Activated CD8-positive, alpha-beta memory T cell treated with anti-CD3 and anti-CD28 coated beads, Interleukin-2, amount 50 U/mL, for 24 hours (primary cell): ENCODE measurements around the gene KIF4B.
"Not testable (repeated sequence)": the region's sequence is repeated elsewhere in the genome, so short reads cannot be mapped to it uniquely, and the experiment has no call there.

ENCODE experiments used
- DNase-seq: peaks from one replicate; pipeline ENCODE4 v3.0.0-alpha.2; 2020; ENCODE audit errors: extremely low read depth

KIF4B gene

DNA sequence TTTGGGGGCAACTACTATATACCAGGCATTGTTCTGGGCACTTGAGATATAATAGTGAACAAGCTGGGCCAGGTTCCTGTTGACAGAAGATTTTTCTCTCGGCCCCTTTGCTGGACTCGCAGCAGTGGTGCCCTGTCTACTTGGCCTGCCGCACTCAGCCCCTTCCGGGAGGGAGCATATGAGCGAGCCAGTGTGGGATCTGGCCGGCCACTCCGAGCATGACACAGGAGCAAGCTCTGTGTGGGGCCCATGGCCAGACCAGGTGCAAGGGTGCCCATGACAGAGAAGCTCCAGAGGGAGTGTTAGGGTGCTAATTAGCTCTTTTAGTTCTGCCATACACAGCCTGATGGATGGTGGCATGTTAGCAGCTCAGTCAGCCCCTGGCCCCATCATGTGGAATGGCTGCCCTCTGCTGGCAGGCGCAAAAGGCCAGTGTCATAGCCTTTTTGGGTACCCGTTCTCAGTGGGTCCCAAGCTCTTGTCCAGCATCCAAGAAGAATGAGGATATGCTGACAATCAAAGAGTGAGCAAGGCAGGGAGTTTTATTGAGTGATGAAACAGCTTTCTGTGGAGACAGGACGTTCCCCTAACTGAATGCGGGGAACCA, 9.3 kb upstream of the KIF4B start:
- no peak for DNase-seq

DNA sequence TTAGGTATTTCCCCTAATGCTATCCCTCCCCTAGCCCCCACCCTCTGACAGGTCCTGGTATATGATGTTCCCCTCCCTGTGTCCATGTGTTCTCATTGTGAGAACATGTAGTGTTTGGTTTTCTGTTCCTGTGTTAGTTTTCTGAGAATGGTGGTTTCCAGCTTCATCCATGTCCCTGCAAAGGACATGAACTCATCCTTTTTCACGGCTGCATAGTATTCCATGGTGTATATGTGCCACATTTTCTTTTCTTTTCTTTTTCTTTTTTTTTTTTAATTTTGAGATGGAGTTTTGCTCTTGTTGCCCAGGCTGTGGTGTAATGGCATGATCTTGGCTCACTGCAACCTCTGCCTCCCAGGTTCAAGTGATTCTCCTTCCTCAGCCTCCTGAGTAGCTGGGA, 7.3 kb upstream of the KIF4B start:
- DNase-seq = not testable (repeated sequence)

DNA sequence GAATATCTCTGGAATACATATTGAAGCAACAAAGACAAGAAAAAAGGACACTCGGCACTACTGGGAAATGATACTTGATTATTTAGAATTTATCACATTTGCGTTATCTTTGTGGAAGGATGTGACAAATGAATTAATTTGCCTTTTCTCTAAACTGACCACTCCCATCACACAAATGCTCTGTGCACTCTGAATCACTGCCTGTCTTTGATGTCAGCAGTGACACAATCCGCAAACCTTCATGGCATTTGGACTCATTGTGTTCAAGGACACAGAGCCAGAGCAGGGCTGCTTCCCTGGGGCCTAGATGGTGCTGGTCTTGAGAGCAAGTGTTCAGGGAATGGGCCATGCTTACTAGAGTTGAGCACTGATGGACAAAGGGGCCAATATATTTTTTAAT, 4.9 kb upstream of the KIF4B start:
- DNase-seq = no peak

GRCh38 chr5:155010881-155011280, 2.7 kb upstream of the KIF4B start:
- no peak for DNase-seq

DNA sequence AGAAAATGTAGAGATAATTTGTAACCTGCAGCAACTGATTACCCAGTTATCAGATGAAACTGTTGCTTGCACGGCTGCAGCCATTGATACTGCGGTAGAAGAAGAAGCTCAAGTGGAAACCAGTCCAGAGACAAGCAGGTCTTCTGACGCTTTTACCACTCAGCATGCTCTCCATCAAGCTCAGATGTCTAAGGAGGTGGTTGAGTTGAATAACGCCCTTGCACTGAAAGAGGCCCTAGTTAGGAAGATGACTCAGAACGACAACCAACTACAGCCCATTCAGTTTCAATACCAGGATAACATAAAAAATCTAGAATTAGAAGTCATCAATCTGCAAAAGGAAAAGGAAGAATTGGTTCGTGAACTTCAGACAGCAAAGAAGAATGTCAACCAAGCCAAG, 1.7 kb downstream of the KIF4B start:
- DNase-seq = no peak

- DNase-seq = no peak
Measured at GRCh38 chr5:155017610-155018009, 4.1 kb downstream of the KIF4B start.

DNA sequence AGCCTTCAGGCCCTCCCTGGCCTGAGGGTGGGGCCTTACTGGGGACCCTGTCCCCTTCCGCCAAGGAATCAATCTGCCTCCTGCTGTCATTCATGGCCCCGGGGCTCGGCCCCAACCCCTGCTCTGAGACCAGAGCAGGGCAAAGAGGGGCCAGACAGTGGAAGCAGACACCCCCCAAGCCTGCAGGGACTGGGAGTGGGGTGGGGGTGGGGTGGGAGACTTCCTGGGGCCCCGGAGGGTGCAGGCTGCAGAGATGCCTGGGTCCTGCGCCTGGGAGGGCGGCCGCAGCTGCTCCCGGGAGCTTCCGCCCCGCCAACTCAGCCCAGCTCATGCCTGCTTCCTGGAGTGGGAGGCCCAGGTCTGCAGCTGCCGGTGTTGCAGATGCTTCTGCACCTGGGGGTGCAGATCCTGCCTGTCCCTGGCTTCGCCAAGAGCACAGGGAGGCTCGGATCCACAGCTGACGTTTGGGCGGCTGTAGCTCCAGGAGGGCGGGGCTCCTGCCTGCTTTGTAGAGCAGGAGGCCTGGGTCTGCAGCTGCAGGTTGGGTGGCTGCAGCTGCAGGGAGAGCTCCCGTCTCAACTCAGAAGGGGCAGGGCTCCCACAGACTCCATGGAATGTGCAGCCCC, 6.2 kb downstream of the KIF4B start:
- DNase-seq = no peak

DNA sequence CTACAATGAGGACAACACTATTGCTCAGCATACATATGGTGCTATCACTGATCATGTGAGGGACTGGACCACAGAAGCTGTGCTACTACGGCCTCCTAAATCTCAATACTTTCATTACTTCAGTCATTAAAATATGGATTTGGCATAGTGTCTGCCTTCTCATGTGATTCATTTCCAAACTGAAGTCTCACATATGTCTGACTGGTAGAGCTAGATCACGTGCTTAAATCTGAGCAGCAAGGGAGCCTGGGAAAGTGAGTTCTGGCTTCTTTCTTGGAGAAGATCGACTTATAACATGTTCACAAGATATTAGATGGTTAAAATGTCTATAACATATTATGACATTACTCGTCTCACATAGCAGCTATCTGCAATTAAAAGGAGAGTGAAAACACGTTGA, 8.3 kb downstream of the KIF4B start:
- no peak for DNase-seq

DNA sequence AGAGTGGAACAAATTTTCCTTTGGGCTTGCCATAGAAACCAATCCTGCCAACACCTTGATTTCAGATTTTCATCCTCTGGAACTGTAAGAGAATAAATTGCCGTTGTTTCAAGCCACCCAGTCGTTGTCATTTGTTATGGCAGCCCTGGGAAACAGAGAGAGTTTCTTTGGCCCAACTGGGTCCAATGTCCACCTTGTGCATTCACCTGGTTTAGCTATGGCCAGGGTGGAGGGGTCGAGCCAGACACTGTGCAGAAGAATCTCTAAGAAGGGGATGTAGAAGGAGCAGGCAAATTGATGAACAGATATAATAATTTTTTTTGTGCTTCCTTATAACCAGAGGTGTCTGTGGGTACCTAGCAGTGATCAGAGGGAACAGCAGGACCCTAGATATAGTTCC, 9.8 kb downstream of the KIF4B start:
- no peak for DNase-seq

DNA sequence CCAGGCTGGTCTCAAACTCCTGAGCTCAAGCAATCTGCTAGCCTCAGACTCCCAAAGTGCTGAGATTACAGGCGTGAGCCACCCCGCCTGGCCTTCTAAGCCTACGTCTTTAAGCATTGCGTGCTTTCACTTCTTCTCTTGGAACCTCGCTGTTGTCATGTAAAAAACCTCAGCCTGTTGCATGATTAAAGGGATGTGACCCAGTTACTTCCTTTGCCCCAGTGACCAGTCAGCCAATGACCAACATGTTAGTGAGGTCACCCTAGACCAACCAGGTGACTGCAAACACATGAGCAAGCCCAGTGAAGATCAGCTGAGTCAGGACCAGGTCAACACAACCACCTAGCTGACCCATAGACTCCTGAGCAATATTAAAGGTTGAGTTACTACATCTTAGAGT, 10.5 kb downstream of the KIF4B start:
- DNase-seq = no peak

DNA sequence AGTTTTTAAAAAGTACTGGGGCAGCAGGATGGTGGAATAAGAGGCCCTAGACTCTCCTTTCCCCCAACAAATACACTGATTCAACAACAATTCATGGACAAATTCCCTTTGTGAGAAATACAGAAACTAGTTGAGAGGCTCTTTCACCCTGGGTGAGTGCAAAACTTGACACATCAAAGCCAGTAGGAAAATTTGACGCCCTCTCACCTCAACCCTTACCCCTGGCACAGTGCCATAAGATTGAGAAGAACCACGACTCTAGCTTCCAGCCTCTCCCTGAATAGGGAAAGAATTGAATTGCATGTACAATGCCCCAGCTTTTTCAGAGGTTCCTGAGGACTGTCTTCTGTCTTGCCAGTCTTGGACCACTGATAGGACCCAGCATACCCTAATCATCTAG, 12.3 kb downstream of the KIF4B start:
- DNase-seq = no peak

- no peak for DNase-seq
Measured at GRCh38 chr5:155027993-155028629, 14.6 kb downstream of the KIF4B start.

DNA sequence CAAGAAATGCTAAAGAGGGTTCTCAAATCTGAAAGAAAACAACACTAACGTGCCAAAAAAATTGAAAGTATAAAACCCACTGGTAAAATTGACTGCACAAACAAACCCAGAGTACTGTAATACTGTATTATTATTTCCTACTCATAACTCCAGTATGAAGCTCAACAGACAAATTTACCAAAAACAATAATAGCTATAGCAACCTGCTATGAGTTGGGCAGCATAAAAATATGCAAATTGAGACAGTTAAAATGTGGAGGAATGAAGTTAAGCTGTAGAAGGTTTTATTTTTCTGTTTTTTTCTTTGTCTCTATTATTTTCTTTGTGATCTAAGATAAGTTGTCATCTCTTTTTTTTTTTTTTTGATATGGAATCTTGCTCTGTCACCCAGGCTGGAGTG, 15.7 kb downstream of the KIF4B start:
- no peak for DNase-seq

DNA sequence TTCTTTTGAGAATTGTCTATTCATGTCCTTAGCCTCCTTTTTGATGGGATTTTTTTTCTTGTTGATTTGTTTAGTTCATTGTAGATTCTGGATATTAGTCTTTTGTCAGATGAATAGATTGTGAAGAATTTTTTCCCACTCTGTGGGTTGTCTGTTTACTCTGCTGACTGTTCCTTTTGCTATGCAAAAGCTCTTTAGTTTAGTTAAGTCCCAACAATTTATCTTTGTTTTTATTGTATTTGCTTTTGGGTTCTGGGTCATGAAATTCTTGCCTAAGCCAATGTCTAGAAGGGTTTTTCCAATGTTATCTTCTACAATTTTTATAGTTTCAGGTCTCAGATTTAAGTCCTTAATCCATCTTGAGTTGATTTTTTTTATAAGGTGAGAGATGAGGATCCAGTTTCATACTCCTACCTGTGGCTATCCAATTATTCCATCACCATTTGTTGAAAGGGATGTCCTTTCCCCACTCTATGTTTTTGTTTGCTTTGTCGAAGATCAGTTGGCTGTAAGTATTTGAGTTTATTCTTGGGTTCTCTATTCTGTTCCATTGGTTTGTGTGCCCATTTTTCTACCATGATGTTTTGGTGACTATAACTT, 20.7 kb downstream of the KIF4B start:
- DNase-seq = not testable (repeated sequence)

GRCh38 chr5:155035087-155035486, 21.5 kb downstream of the KIF4B start:
- DNase-seq = not testable (repeated sequence)

DNA sequence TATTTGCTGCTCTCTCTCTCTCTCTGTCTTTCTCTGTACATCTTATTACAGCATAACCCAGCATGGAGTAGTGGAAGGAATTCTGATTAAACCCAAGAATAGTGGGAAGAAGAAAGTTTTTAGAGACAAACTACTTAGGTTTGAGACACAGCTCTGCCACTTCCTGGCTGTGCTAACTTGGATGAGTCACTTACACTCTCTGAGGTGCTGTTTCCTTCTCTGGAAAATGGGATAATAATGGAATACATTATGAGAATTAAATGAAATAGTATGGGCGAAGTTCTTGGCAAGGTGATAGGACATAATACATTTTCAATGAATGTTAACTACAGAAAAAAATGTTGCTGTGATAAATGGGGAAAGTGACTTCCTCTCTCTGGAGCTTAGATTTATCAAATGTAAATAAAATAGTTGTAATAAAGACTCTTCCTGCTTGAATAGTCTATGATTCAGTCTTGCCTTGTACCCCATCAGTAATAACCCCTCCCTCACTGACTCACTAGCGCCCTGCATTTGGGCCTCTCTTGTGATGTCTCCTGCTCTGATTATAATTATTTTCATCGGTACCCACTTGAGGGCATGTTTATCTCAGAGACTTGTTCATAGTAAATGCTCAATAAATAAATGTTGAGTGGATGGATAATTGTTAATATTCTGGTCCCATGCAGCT, 27.6 kb downstream of the KIF4B start:
- DNase-seq = no peak

- DNase-seq = no peak
Measured at GRCh38 chr5:155044591-155044990, 31.0 kb downstream of the KIF4B start.

- DNase-seq = no peak
Measured at GRCh38 chr5:155046591-155046990, 33.0 kb downstream of the KIF4B start.

- DNase-seq = no peak
Measured at GRCh38 chr5:155047818-155048217, 34.3 kb downstream of the KIF4B start.

DNA sequence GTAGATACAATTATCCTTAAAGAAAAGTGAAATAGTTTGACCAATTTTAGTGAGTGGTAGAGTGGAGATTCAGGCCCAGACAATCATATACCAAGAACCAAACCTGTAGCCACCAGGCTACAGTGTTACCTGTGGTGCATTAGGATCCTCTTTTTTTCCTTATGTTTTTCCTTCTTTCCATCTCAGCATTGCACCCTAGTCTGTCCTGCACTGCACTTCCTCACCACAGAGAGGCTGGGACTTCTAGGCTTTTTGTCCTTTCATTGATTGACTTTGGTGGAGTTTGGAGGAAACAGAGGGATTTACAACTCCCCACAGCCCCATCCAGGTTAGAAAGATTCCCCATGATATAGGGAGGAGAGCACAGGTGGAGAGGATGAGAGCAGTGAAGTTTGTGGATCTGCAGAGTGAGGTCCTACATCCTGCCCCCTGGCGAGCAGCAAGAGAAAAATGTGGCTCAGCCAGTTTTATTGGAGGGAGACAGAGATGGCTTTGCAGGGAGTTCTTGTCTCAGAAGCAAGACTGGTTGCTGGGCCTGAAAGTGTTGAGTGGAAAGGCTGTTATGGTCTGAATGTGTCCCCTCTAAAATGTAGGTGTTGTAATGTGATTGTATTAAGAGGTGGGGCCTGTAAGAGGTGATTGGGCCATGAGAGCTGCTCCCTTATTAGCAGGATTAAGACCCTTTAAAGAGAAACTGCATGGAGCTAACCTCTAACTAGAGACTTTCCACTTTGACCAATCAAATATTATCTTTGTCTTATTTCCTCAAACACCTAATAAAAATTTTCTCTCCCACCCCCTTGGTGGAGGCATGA, 36.2 kb downstream of the KIF4B start:
- no peak for DNase-seq

- DNase-seq = no peak
Measured at GRCh38 chr5:155050384-155051019, 36.9 kb downstream of the KIF4B start.
